SK-N-SH treated with all-trans-retinoic acid at 6 μM for 48 hours (cell line): ENCODE measurements around the gene RAMP1.

ENCODE experiments used
- BACH2 ChIP-seq: fragments of 250-450 bp; sonication (Bioruptor Pico); IDR thresholded peaks from 2 replicates; pipeline ENCODE4 v1.9.0; 2021; ENCODE audit warnings: mild to moderate bottlenecking, borderline replicate concordance
- OSR1 ChIP-seq: fragments of 250-450 bp; sonication (Bioruptor Pico); IDR thresholded peaks from 2 replicates; pipeline ENCODE4 v1.8.0; 2022; ENCODE audit warnings: moderate library complexity, mild to moderate bottlenecking, inconsistent platforms
- RARB ChIP-seq: fragments of 250-450 bp; sonication (Bioruptor Pico); IDR thresholded peaks from 2 replicates; pipeline ENCODE4 v1.8.0; 2021; ENCODE audit warnings: mild to moderate bottlenecking, moderate library complexity
- ZC3H10 ChIP-seq: fragments of 250-450 bp; sonication (Bioruptor Pico); IDR thresholded peaks from 2 replicates; pipeline ENCODE4 v1.5.1; 2021; ENCODE audit warnings: mild to moderate bottlenecking, moderate library complexity

GRCh38 chr2:237876061-237876526, 16.7 kb downstream of the RAMP1 start:
- TF ChIP-seq OSR1 (CRISPR knock-in tag) = no peak
- TF ChIP-seq ZC3H10 (CRISPR knock-in tag) = no peak
- TF ChIP-seq RARB (CRISPR knock-in tag) = no peak
- TF ChIP-seq BACH2 = no peak
